Ascending aorta (tissue), 2 donors: ENCODE data around the gene CDH5. TPM values are rescaled to one million over a fixed set of nuclear protein-coding genes. Genes with fewer than 3 reads are reported as not detected.

Experiments
- DNase-seq, 2 donors: peaks; one replicate each; pipeline ENCODE4 v3.0.0-alpha.2; 2019; ENCODE audit warnings: low spot score in 2 of 2
- H3K27ac ChIP-seq, 2 donors: fragments of 200-600 bp; sonication (generic); one replicate each; pipeline ENCODE4 v1.5.1; 2016 to 2017; ENCODE audit warnings: mild to moderate bottlenecking in 1 of 2
- H3K27me3 ChIP-seq: fragments of 200-600 bp; sonication (generic); one replicate; pipeline ENCODE4 v1.5.1; 2017
- H3K36me3 ChIP-seq, 2 donors: fragments of 200-600 bp; sonication (generic); one replicate each; pipeline ENCODE4 v1.5.1; 2016
- H3K4me1 ChIP-seq, 2 donors: fragments of 200-600 bp; sonication (generic); one replicate each; pipeline ENCODE4 v1.5.1; 2016 to 2017; ENCODE audit warnings: mild to moderate bottlenecking in 1 of 2
- H3K4me3 ChIP-seq, 2 donors: fragments of 200-600 bp; sonication (generic); one replicate each; pipeline ENCODE4 v1.5.1; 2016 to 2017; ENCODE audit warnings: mild to moderate bottlenecking in 1 of 2
- H3K9me3 ChIP-seq, 2 donors: fragments of 200-600 bp; sonication (generic); one replicate each; pipeline ENCODE4 v1.5.1; 2016
- intact Hi-C: fragments of 100-400 bp; cut with DNase I; formaldehyde crosslinking; loops from one replicate; pipeline ENCODE4 v1.15.1; 2023
- total RNA-seq: library from RNA; depleted of rRNA; stranded (reverse); fragments of >200 nt; gene quantifications from one replicate; pipeline ENCODE4 v1.1.0, GENCODE V29; 2016
- TF ChIP-seq, protein P1 (sequence below), 3 experiments: fragments of 200-600 bp in 2 of 3; fragments of 450-650 bp in 1 of 3; sonication (generic) in 2 of 3; IDR thresholded peaks; one replicate each; pipeline ENCODE4 v1.5.1; 2016 to 2019; ENCODE audit warnings: antibody characterized with exemption in 3 of 3, mild to moderate bottlenecking in 1 of 3, moderate library complexity in 1 of 3

The CDH5 gene
- total RNA-seq, 1 donor from 2014 or later = 119 TPM

GRCh38 chr16:66395806-66396555 is 29.5 kb downstream of the CDH5 start:
- Histone ChIP-seq H3K4me1 (no peaks in the 10 kb centered on the region), H3K36me3 (no peaks in the 10 kb centered on the region), H3K27ac (no peak overlapping the region), H3K4me3 (no peak overlapping the region), H3K27me3 (no peaks in the 10 kb centered on the region), H3K9me3 (no peaks in the 10 kb centered on the region)
- DNase-seq = no peak
- TF ChIP-seq, protein P1, sequence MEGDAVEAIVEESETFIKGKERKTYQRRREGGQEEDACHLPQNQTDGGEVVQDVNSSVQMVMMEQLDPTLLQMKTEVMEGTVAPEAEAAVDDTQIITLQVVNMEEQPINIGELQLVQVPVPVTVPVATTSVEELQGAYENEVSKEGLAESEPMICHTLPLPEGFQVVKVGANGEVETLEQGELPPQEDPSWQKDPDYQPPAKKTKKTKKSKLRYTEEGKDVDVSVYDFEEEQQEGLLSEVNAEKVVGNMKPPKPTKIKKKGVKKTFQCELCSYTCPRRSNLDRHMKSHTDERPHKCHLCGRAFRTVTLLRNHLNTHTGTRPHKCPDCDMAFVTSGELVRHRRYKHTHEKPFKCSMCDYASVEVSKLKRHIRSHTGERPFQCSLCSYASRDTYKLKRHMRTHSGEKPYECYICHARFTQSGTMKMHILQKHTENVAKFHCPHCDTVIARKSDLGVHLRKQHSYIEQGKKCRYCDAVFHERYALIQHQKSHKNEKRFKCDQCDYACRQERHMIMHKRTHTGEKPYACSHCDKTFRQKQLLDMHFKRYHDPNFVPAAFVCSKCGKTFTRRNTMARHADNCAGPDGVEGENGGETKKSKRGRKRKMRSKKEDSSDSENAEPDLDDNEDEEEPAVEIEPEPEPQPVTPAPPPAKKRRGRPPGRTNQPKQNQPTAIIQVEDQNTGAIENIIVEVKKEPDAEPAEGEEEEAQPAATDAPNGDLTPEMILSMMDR (IDR thresholded peaks at IDR 0.05) = no peak
- intact Hi-C loops = no loop called here

GRCh38 chr16:66397736-66398433 is 31.4 kb downstream of the CDH5 start:
- peak in 1 of 2 donors; percentile 35 for DNase-seq
- TF ChIP-seq, protein P1 (IDR thresholded peaks at IDR 0.05) = no peak

DNA sequence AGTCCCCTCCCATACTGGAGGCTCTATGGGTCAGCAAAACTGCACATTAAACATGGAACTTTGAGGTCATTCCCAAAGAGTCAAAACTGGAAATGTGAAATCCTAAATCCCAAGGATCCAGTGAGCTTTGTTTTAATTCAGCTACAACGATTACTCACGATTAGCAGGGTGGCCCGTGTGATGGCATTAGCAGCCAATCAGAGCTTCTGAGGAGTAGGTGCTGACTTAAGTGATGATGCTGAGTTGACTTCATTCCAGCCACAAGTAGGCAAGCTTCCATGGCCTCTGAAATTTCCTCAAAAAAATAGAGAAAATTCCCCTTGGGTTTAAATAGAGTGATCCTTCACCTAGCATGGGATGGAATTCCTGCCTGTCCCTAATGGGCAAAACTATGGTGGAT is 32.5 kb downstream of the CDH5 start:
- DNase-seq = no peak
- peaks cover 0 to 5% of the 10 kb centered on the region in 2 donors for H3K4me1 ChIP-seq
- no peaks in the 10 kb centered on the region for H3K9me3 ChIP-seq
- intact Hi-C loops = no loop called here
- H3K36me3 ChIP-seq = no peaks in the 10 kb centered on the region
- no peak overlapping the region for H3K27ac ChIP-seq
- TF ChIP-seq, protein P1 (IDR thresholded peaks at IDR 0.05) = no peak
- no peak overlapping the region for H3K4me3 ChIP-seq
- no peaks in the 10 kb centered on the region for H3K27me3 ChIP-seq

More at GRCh38 chr16:66397736-66398433, 31.4 kb downstream of the CDH5 start:
- Histone ChIP-seq H3K27ac (no peak overlapping the region), H3K4me3 (no peak overlapping the region), H3K27me3 (no peaks in the 10 kb centered on the region), H3K9me3 (no peaks in the 10 kb centered on the region), H3K4me1 (peaks cover 0 to 5% of the 10 kb centered on the region in 2 donors), H3K36me3 (no peaks in the 10 kb centered on the region)
- intact Hi-C loops = no loop called here

GRCh38 chr16:66399930-66400329 is 33.4 kb downstream of the CDH5 start:
- DNase-seq = peak in 1 of 2 donors; percentile 41
- TF ChIP-seq, protein P1 (IDR thresholded peaks at IDR 0.05) = no peak
- intact Hi-C loops = no loop called here
- Histone ChIP-seq H3K36me3 (no peaks in the 10 kb centered on the region), H3K9me3 (no peaks in the 10 kb centered on the region), H3K4me3 (no peak overlapping the region), H3K27me3 (no peaks in the 10 kb centered on the region), H3K27ac (no peak overlapping the region), H3K4me1 (peaks cover 0 to 5% of the 10 kb centered on the region in 2 donors)

- peak in 1 of 2 donors; percentile 57 for DNase-seq
- intact Hi-C loops = no loop called here
Observed at GRCh38 chr16:66400503-66401380, 34.3 kb downstream of the CDH5 start.

More at GRCh38 chr16:66400503-66401380, 34.3 kb downstream of the CDH5 start:
- peaks cover 0 to 5% of the 10 kb centered on the region in 2 donors for H3K4me1 ChIP-seq
- H3K9me3 ChIP-seq = no peaks in the 10 kb centered on the region
- no peaks in the 10 kb centered on the region for H3K27me3 ChIP-seq
- H3K36me3 ChIP-seq = no peaks in the 10 kb centered on the region
- H3K27ac ChIP-seq = peak overlapping the region; percentile 37 to 57
- TF ChIP-seq, protein P1 (IDR thresholded peaks at IDR 0.05) = no peak
- H3K4me3 ChIP-seq = no peak overlapping the region
